CD4-positive, alpha-beta T cell treated with Interleukin-6 for 4 hours (primary cell): ENCODE data around the gene CRYBG1.
"Not testable (repeated sequence)": the region's sequence is repeated elsewhere in the genome, so short reads cannot be mapped to it uniquely, and the experiment has no call there.

Experiments
- DNase-seq: peaks from one replicate; pipeline ENCODE4 v3.0.0-alpha.2; 2020; ENCODE audit warnings: mixed read lengths

Gene CRYBG1

DNA sequence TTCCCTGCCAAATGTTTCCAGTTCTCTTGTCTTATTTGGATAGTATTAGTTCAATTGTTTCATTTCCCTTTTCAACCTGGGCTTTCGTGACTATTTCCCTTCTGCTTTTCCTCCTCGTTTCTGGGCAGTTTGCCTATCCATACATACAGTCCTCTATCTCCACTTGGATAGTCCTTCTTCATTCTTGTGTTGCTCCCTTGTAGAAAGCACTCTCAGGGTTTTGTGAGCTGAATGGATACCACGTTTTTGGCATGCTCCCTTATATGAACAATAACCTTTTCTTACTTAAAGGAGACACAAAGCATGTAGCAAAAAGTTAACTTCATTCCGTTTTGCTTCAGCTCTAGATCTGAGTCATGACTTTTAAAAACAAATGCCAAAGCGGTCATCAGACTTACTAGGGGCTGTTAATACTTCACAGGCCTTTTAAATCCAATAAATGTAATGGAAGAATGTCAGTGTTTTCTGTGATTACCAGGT is 16.6 kb downstream of the CRYBG1 start:
- DNase-seq: no peak

DNA sequence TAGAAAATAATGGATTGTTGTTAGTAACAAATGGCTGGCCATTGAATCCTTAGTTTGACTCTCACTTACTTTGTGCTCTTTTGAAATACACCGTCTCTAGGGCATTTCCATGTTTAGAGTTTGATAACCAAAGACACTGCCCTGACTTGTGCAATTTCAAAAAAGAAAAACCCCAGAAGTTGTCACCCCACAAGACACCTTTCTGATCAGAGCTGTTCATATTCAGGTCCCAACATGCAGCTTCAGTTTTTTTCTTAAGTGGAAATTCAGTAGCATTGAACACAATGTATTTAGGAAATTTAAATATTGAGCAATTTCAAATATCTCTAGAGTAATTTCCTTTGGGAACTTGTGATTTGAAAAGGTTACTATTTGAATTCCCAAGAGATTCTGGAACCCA is 19.4 kb downstream of the CRYBG1 start:
- DNase-seq: no peak

DNA sequence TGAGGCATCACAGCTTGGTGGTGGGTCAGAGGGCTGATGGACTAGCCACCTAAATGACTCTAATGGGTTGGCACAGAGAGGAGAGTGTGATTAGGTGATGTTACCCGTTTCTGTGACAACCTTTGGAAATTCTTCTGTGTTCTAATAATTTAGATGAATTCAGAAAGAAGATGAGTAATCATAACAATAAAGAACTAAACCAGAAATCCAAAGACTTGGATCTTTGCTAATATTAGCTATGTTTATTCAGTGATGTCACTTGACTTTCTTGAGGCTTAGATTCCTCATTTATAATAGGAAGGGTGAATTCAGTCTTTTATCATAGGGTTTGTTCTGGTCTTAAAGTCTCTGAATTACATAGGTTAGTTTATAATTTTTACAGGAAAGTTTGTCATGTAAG is 19.9 kb downstream of the CRYBG1 start:
- DNase-seq: no peak

DNA sequence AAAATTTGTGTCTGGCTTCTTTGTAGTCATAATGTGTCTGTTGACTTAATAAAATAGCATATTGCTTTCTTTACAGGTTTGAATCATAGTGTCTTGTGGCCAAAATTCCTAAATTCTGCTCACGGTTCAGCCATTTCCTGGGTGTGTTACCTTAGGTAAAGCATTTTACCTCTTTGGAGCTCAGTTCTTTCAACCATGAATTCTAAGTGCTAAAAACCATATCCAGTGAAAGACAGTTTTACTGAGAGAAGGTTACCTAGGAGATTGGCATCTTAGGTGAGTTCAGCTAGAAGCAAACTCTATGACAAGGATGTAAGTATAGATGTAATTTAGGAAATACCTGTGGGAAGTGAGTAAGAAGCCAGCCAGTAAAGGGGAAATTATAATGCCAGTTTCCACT is 20.7 kb downstream of the CRYBG1 start:
- no peak for DNase-seq

DNA sequence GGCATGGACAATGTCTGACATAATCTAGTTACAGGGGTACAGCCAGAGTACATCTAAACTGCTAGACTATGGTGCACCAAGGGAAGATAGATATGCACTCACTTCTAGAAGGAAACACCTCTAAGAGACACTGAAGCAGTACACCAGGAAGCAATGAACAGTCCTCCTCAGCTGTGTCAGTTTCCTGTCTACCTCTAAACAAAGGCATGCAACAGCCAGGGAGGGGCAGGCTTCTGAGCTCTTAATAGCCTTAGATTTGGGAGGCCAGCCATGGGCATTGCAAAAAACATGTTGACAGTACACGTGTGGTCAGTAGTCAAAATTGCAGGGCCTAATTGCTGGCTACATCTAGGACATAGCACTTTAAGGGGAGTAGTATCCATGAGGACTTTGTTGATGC is 21.4 kb downstream of the CRYBG1 start:
- no peak for DNase-seq

DNA sequence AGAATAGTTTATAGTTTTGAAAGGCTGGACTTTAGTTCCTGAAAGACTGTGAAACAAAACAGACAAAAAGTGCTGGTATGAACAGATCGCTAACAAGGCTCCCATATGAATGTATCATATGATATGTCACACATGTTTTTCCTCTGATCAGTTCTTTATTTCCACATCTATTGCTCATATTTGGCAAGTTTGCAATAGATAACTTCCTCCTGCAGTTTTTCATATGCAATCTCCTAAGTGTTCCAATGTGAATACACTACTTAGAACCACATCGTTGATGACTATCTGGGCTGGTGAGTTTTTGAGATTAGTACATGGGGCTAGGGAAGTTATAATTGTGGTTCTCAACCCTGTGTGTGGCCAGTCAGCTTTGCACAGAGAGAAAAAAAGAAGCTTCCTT is 23.1 kb downstream of the CRYBG1 start:
- no peak for DNase-seq

DNA sequence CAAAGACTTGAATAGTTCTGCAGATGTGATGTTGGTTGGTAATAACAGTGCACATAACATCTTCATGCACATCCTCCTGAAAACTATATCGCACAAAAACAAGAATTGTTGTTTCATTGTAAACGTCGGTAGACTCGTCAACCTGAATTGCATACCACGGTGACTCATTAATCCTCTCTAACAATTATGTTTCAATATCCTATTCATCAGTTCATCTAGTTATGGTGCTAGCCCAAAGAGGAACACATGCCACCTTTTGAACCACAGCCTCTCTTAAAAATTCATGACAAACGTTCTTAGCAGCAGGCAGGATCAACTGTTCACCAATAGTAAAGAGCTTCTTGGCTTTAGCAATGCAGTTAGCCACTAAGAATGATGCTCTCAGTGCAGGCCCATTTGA is 25.0 kb downstream of the CRYBG1 start:
- DNase-seq: no peak

DNA sequence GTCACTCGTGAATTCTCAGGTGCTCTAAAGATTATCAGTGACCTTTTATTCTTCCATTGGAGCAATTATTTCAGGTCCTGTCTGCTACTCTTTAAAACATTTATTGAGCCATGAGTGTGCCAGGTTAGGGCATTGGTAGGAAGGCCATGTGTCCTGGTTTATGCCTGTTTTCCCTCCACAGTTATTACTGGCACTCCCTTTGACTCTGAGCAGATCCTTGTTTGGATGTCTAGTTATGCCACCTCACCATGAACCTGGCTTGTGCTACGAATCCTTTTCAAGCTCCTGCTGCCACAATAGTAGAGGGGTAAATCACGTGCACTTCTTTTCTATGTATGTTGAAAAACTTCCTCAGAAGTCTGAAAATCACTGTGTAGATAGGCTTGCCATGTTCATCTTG is 27.4 kb downstream of the CRYBG1 start:
- DNase-seq: no peak

DNA sequence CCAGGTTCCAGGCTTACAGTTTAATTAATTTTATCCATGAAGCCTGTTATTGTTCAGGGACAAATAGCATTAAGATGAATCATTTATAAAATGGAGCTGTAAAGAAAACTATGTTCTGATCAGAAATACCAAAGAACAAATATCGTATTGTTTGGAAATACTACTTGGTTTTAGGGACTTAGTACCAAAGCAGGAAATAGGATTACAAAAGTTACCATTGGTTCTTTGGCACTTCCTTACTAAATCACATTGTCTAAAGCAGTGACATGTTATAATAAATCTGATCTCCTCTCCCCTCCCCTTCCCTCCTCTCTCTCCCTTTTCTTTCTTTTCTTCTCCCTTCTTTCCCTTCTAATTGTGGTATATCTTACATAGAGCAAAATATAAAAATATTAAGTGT is 29.6 kb downstream of the CRYBG1 start:
- DNase-seq: no peak

DNA sequence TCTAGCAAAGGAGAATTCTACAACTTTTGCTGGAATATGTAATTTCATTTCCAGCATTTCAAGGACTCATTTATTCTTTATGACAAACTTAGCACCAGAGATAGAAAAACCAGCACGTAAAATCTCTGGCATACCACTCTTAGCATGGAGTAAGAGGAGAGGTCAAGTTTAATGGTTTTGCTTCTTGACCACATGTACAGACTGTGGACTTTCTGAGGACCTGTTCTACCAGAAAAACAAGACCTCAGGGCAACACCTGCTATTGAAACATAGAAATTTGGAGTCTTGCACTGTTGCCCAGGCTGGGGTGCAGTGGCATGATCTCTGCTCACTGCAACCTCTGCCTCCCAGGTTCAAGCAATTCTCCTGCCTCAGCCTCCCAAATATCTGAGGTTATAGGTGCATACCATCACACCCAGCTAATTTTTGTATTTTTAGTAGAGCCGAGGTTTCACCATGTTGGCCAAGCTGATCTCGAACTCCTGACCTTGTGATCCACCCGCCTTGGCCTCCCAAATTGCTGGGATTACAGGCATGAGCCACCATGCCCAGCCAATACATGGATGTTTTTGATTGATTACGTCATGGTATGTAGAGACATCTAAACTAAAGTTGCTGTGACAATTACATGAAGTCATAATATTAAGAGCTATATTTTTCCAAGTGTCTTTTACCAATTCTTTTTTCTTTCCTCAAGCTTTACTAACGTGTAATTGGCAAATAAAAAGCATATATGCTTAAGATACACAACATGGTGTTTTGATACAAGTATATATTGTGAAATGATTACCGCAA is 36.1 kb downstream of the CRYBG1 start:
- DNase-seq: no peak

DNA sequence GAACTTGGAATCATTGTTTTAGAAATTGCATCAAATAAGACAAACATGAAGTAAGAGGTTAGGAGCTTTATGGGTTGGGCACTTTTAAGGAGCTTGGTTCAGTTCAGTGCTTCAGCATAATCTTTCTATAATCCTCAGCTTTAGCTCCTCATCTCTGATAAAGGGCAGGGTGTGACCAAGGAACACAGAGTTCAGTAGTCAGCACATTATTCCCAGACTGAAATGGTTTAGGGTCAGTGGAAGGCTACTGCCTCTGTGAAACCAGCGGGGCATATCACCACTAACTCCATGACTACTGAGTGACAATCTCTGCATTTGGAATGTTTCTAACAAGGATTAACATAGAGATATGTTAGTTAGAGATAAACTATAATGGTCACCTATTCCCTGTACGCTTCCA is 36.9 kb downstream of the CRYBG1 start:
- DNase-seq: no peak

DNA sequence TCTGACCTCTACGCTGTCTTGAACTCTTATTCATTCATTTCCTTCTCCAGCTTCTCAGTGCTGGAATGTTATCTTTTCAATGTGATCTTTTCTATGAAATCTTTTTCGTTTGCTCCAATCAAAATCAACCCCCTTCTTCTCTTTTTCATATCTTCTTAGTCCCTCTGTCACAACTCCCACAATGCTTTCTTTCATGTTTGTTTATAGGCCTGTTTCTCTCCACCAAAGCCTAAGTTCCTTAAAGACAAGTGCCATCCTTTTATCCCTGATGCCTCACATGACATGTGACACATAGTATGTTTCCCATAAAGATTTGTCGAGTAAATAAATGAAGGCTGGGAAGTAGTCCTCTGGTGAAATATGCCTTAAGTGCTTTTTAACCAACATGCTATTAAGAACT is 38.1 kb downstream of the CRYBG1 start:
- DNase-seq: no peak

DNA sequence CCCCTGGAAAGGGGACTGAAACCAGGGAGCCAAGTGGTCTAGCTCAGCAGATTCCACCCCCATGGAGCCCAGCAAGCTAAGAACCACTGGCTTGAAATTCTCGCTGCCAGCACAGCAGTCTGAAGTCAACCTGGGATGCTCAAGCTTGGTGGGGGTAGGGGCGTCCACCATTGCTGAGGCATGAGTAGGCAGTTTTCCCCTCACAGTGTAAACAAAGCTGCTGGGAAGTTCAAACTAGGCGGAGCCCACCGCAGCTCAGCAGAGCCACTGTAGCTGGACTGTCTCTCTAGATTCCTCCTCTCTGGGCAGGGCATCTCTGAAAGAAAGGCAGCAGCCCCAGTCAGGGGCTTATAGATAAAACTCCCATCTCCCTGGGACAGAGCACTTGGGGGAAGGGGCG is 44.5 kb downstream of the CRYBG1 start:
- not testable (repeated sequence) for DNase-seq

DNA sequence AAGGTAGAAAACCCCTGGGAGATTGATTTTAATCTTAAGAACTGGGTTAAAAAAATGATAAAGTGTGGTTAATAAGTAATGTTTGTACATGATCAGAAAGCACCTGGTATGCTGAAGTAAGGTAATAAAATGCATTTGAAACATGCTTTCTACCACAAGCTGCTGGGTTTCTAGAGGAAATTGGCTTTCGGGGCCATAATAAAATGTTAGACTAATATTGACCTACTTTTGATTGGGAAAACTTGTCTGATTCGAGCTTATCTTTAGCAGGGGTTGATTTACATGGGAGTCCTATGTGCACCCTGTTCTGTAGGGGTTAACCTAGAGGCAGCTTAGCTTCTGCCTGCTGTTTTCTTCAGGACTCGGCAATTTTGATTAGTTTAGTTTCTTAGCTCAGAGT is 50.5 kb downstream of the CRYBG1 start:
- no peak for DNase-seq

DNA sequence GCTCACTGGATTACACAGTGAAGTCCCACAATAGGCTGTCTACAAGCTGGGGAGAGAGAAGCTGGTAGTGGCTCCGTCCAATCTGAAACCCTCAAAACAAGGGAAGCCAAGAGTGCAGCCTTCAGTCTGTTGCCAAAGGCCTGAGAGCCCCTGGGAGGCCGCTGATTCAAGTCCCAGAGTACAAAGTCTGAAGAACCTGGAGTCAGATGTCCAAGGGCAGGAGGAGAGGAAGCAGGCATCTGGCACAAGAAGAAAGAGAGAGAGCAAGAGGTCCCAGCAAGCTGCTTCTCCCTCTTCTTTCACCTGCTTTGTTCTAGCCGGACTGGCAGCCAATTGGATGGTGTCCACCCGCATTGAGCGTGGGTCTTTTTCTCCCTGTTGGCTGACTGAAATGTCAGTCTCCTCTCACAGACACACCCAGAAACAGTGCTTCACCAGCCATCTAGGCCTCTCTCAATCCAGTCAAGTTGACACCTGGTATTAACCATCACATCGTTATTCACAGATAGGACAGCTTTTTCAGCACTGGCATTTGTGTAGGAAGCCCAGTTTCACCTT is 51.2 kb downstream of the CRYBG1 start:
- DNase-seq: no peak

DNA sequence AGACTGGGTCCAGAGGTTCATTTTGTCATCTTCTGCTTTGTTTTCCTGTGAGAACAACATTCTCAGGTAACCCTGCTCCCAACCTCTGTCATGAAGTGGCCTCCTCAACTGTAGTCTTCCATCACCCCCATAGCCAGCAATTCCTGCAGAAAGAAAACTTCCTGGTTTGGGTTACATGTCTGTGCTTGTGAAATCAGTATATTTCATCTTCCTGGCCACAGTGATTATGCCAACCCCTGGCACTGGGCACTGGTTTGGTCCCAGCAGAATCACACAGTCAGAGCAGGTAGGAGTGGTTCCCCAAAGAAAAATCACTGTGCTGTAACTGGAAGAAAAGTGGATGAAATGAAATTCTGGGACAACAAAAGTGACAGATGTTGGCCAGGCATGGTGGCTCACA is 52.5 kb downstream of the CRYBG1 start:
- no peak for DNase-seq

DNA sequence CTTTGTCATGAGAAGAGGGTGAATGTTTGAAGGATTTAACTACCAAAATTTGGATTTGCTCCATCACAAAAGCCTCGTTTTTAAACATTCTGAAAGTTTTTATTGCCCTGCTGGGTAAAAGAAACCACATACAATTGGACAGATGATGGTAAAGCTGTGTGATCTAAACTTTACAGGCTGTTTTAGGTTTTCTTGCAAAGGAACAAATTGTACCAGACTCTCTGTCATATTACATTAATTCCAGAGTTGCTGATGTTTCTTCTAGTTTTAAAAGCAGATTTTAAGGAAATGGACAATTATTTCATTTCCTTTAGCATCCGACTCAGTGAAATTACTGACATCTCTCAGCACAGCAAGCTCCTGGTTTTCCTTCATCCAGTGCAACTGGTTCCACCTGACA is 53.2 kb downstream of the CRYBG1 start:
- DNase-seq: no peak

DNA sequence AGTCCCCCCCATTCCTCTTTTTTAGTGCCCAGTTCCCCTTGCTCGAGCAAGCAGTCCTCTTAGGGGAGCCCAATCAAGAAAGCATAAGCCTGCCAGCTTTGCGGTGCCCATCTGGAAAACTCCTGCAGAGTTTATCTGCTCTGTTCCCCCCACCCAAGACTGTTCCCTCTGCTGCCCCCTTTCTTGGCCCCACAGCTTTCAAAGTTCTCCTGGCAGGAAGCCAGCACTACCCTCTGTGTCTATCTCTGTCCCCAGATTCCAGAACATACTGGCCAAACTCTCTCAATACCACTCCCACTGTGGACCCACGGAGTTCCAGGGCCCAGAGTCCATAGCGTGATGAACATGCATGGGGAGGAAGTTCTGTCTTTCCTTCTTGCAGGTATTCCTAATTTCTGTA is 55.4 kb downstream of the CRYBG1 start:
- no peak for DNase-seq

DNA sequence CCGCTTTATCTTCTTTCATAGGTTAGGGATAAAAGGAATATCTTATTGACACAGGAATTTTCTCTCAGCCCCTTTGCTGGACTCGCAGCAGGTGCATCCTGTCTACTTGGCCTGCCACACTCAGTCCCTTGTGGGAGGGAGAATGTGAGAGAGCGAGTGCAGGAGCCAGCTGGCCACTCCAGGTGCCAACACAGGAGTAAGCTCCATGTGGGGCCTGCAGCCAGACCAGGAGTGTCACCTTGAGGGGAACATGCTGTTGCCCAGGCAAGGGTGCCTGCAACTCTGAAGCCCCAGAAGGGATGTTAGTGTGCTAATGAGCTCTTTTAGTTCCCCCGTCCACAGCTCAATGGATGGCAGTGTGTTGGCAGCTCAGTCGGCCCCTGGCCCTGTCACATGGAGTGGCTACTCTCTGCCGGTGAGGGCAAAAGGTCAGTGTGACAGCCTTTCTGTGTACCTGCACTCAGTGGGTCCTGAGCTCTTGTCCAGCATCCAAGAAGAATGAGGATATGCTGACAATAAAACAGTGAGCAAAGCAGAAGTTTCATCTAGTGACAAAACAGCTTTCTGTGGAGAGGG is 57.1 kb downstream of the CRYBG1 start:
- DNase-seq: no peak

DNA sequence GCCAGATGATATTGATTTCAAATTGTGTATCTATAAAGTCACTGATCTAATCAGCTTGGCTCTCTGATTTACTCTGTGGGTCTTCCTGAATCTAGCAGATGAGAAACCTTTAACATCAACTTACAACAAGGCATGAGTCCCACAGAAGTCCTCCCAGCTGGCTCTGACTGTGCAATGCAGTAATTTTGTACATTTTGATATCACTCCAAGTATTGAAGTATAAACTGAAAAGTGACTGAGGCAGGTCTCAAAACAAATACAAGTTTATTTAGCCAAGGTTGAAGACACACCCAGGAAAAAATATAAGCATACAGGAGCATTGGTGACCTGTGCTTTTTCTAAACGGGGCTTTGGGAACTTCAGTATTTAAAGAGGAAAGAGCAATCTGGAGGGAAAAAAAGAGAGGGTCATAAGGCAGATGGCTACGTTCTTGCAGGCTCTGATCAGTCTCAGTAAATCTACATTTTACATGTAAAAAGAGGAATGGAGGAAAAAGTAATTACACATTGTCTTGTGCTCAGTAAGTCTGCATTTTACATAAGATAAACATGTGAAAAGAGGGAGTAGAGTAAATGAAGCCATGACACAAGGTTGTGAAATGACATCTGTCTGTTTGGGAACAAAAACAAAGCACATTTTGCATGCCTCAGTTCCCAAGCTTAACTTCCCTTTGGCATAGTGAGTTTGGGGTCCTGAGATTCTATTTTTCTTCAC is 59.5 kb downstream of the CRYBG1 start:
- DNase-seq: no peak

DNA sequence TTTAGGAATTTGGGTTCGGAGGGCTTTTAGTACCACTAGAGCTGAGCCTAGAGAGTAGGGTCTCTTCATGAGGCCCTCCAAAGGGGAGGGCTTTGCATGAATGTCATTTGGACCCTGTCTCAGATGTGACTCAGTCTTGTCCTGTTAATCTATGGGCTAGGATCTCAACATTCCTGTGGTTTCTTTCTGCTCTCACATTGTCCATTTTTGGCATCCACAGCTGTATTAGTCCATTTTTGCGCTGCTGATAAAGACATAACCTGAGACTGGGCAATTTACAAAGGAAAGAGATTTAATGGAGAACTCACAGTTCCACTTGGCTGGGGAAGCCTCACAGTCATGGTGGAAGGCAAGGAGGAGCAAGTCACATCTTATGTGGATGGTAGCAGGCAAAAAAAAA is 61.0 kb downstream of the CRYBG1 start:
- DNase-seq: no peak

DNA sequence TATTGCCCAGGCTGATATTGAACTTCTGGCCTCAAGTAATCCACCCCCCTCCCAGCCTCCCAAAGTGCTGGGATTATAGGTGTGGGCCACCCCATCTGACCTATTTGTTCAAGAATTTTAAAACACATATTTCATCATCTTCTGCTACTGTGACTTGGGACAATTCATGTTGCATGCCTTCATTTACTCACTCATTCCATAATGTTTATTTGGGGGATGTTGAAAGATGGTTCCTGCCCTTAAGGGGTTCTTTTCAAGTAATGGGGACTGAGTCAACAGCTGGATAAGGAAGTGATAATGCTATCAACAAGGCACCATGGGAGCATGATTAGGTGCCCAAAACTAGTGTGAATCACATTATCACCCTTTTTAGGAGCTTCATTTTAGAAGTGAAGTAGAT is 62.0 kb downstream of the CRYBG1 start:
- DNase-seq: no peak

DNA sequence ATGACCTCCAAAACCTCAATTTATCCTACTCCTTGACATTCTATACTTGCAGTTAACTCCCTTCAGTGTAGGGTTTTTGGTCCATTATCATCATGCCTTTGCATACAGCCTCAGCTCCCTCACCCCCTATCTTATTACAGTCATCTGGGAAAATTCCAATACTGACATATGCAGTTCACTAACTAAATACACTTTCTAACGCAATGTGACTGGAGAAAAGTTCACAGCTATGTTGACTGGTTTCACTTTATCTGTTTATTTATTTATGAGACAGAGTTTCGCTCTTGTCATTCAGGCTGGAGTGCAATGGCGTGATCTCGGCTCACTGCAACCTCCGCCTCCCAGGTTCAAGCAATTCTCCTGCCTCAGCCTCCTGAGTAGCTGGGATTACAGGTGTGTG is 64.9 kb downstream of the CRYBG1 start:
- DNase-seq: no peak
